Kidney (tissue), 14 donors: ENCODE results near the gene NR2F6. TPM values are rescaled to one million over a fixed set of nuclear protein-coding genes. Genes with fewer than 3 reads are reported as not detected.

ENCODE experiments used
- DNase-seq, 5 donors: peaks; one replicate each; pipeline ENCODE4 v3.0.0-alpha.2; 2013 to 2020
- FAIRE-seq: peaks from 2 replicates; lab custom pipeline; 2012; peaks lifted over from hg19 to GRCh38; lab: Jason Lieb, UNC
- H3K27ac ChIP-seq, 2 donors: one replicate each; pipeline ENCODE4 v1.7.0; 2013; ENCODE audit warnings: low read depth in 2 of 2, low read length in 2 of 2, inconsistent platforms in 1 of 2
- H3K27me3 ChIP-seq: one replicate; pipeline ENCODE4 v1.7.1; 2013; ENCODE audit warnings: low read length, inconsistent platforms; ENCODE audit not compliant: control insufficient read depth, insufficient read depth
- H3K36me3 ChIP-seq, 3 donors: one replicate each; pipeline versions ENCODE4 v1.7.0 to v1.7.1; 2013; ENCODE audit warnings: low read length in 3 of 3, control low read depth in 1 of 3, inconsistent platforms in 1 of 3; ENCODE audit not compliant: insufficient read depth in 3 of 3, control insufficient read depth in 2 of 3
- H3K4me1 ChIP-seq, 3 donors: one replicate each; pipeline versions ENCODE4 v1.7.0 to v1.7.1; 2013; ENCODE audit warnings: low read length in 3 of 3, inconsistent platforms in 1 of 3, low read depth in 1 of 3; ENCODE audit not compliant: control insufficient read depth in 2 of 3, insufficient read depth in 2 of 3
- H3K4me3 ChIP-seq, 3 donors: one replicate each; pipeline versions ENCODE4 v1.7.0 to v1.8.1; 2013; ENCODE audit warnings: low read length in 3 of 3, control low read depth in 1 of 3, inconsistent platforms in 1 of 3
- H3K9ac ChIP-seq, 3 donors: one replicate each; pipeline versions ENCODE4 v1.7.0 to v1.7.1; 2013; ENCODE audit warnings: low read length in 3 of 3, control low read depth in 1 of 3, inconsistent platforms in 1 of 3
- H3K9me3 ChIP-seq, 3 donors: one replicate each; pipeline versions ENCODE4 v1.7.0 to v1.7.1; 2013; ENCODE audit warnings: low read length in 3 of 3, control low read depth in 1 of 3, inconsistent platforms in 1 of 3; ENCODE audit not compliant: control insufficient read depth in 2 of 3, insufficient read depth in 1 of 3
- intact Hi-C: fragments of 100-400 bp; cut with DNase I; formaldehyde crosslinking; loops from one replicate; pipeline ENCODE4 v1.11.1; 2022
- polyA plus RNA-seq: library from polyadenylated mRNA; stranded (reverse); fragments of 350-450 nt; fragmentation: Illumina TruSeq; extraction: RNeasy Lipid Tissue Mini Kit (QIAGEN cat#74804); gene quantifications from one replicate; pipeline ENCODE4 v1.2.3, GENCODE V29; 2014; ENCODE audit warnings: low read depth, low replicate concordance; ENCODE audit not compliant: insufficient read depth
- total RNA-seq: library from RNA; stranded (reverse); fragmentation: NEBNext Ultra II Directional; extraction: Animal tissue kit (Norgen Biotek cat#: 25700); gene quantifications from one replicate; pipeline ENCODE4 v1.2.1, GENCODE V29; 2021
- TF ChIP-seq, protein P1 (sequence below): IDR thresholded peaks from 3 replicates; pipeline ENCODE4 v1.5.1; 2012; ENCODE audit warnings: mild to moderate bottlenecking, moderate library complexity, borderline replicate concordance; ENCODE audit not compliant: insufficient read depth; ENCODE audit errors: extremely low read depth
- donor health status: control.
- donor health status: control.
- donor health status: control.
- donor health status: control.
- donor health status: control.
- donor health status: DM: yes; HTN: yes; CAD: no.
- donor health status: Normal renal cell carcinoma (clear cell type).

Gene NR2F6
- total and polyA plus RNA-seq, 2 donors from 2014 or later, result 46.8 to 60.2 TPM

DNA sequence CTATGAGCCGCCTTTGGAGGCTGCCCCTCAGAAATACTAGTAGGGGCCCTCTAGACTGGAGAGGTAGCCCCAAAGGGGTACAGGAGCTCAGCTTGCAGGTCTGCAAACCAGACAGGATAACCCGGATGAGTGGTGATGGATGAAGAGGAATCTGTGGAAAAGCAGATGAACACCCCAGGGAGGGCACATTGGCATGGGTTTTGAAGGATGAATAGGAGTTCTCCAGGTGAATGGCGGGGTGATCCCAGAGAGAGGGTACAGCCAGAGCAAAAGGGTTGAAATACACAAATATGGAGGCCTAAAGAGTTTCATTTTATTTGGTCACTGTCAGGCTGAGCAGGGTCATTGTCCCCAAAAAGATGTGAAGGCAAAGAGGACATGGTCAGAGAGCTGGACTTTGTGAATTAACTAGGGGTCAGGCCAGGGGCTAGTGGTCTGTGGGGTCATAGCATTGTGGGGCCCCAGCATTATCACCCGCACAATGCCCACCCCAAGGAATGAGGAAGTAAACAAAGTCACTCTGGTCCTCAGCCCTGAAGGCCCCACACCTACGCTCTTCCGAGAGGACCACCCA, 4.8 kb downstream of the NR2F6 start:
- Histone ChIP-seq H3K4me1 (peaks cover 0 to 23% (median 22%) of the 10 kb centered on the region in 3 donors), H3K9ac (no peak overlapping the region), H3K9me3 (no peaks in the 10 kb centered on the region), H3K36me3 (peaks cover 0 to 16% (median 3%) of the 10 kb centered on the region in 3 donors), H3K4me3 (no peak overlapping the region), H3K27me3 (no peaks in the 10 kb centered on the region), H3K27ac (no peak overlapping the region)
- FAIRE-seq (no peak), DNase-seq (no peak)
- intact Hi-C loops, result no loop called here
- TF ChIP-seq, protein P1, sequence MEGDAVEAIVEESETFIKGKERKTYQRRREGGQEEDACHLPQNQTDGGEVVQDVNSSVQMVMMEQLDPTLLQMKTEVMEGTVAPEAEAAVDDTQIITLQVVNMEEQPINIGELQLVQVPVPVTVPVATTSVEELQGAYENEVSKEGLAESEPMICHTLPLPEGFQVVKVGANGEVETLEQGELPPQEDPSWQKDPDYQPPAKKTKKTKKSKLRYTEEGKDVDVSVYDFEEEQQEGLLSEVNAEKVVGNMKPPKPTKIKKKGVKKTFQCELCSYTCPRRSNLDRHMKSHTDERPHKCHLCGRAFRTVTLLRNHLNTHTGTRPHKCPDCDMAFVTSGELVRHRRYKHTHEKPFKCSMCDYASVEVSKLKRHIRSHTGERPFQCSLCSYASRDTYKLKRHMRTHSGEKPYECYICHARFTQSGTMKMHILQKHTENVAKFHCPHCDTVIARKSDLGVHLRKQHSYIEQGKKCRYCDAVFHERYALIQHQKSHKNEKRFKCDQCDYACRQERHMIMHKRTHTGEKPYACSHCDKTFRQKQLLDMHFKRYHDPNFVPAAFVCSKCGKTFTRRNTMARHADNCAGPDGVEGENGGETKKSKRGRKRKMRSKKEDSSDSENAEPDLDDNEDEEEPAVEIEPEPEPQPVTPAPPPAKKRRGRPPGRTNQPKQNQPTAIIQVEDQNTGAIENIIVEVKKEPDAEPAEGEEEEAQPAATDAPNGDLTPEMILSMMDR, result no peak

DNA sequence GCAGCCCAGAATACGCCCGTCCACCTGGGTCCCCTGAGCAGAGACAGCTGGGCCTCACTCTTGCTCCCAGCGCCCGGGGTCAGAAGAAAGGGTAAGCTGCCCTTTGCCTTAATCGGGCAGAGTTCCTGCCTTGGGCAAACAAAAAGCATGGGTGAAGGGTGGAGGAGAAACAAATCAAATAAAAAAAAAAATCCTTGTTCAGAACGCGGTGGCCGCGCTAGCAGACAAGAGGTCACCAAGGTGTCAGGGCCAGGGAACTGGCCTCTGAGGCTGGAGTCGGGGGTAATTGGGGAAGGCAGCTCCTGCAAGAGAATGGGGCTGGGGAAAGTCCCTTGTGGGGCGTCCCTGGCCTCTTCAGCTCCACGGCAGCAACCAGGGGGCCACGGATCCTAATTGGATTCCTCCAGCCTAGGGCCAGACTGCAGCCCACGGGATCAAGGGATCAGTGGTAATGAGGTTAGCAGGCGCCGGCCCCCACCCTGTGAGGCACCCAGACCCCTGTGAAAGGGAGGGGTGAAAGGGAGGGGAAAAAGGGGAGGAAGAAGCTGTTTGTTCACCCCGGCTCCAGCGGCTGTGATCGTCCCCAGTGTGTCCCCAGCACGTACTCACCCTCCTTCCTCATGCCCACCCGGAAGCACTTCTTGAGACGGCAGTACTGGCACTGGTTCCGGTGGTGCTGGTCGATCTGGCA, 5.5 kb downstream of the NR2F6 start:
- Histone ChIP-seq H3K9ac (no peak overlapping the region), H3K27ac (no peak overlapping the region), H3K4me1 (peaks cover 0 to 23% (median 22%) of the 10 kb centered on the region in 3 donors), H3K27me3 (no peaks in the 10 kb centered on the region), H3K36me3 (peaks cover 0 to 16% (median 3%) of the 10 kb centered on the region in 3 donors), H3K9me3 (no peaks in the 10 kb centered on the region), H3K4me3 (no peak overlapping the region)
- FAIRE-seq, result no peak
- no peak for DNase-seq
- intact Hi-C loops, result no loop called here
- TF ChIP-seq, protein P1, result no peak

DNA sequence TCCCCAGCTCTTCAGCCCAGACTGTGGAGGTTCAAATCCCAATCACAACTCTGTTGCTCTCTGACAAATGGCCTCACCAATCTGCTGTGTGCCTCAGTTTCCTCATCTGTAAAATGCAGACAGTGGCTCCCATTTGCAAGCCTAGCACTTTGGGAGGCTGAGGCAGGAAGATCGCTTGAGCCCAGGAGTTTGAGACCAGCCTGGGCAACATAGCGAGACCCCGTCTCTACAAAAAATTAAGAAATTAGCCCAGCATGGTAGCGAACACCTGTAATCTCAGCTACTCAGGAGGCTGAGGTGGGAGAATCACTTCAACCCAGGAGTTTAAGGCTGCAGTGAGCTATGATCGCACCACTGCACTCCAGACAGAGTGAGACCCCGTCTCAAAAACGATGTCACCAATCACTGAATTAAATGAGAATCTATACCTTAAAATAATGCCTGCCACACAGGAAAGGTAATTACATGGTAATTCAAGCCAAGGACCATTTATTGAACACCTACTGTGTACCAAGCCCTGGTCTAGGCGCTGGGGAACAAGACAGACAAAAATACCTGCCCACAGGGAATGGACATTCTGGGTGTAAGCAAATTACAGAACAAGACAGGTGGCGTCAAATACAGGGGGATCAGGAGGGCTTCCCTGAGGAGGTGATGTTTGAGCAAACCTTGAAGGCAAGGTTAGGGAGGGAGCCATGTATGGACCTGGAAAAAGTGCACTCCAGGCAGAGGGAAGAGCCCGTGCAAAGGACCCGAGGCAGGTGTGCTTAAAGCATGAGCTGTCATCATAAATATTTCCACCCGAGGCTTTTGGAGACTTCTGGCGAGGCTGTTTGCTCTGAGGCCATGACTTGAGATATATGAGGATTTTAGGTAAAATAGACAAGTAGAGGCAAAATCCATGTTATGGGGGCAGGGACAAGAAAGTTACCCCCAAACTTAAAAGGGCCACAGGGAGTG, 7.7 kb downstream of the NR2F6 start:
- Histone ChIP-seq H3K27me3 (no peaks in the 10 kb centered on the region), H3K36me3 (peaks cover 0 to 16% (median 3%) of the 10 kb centered on the region in 3 donors), H3K27ac (no peak overlapping the region), H3K4me3 (no peak overlapping the region), H3K4me1 (peaks cover 0 to 26% (median 18%) of the 10 kb centered on the region in 3 donors), H3K9me3 (no peaks in the 10 kb centered on the region), H3K9ac (no peak overlapping the region)
- no peak for FAIRE-seq
- intact Hi-C loops, result no loop called here
- DNase-seq, result no peak
- TF ChIP-seq, protein P1, result no peak
